ENCODE results near the gene MX2. TPM values are rescaled to one million over a fixed set of nuclear protein-coding genes. Genes with fewer than 3 reads are reported as not detected.
A peak's percentile ranks its signal among the peaks of the same experiment; 100 is the strongest.

The MX2 gene
- total and polyA plus RNA-seq, 3 donors from 2014 or later, result 8.4 to 12.8 (median 10.1) TPM

DNA sequence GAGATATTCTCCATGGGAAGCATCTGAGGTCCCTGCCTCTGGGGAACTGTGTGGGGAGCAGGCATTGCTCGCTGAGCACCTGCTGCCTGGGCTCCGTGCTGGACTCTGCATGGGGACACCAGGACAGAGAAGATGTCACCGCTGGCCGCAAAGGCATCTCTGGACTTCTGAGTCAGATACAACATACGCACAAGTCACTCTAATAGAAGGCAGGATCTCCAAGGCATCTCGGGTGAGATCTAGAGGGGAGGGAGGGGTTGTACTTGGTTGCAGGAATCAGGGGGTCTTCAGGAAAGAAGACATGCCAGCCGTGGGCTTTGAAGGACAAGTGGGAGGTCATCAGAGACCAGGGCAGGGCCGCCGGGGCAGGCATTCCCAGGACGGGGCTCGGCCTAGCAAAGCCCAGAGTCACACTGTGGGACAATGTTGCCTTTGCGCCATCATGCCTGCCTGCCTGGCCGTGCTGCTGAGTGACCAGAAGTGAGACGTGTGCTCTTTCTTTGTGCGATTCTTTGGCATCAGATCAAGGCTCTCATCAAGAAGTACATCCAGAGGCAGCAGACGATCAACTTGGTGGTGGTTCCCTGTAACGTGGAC lies 28.3 kb downstream of the MX2 start:
- H3K27me3 ChIP-seq, result no peaks in the 10 kb centered on the region
- intact Hi-C loops (cut with DNase I; ENCODE audit: low total_unique reads), result no loop called here
- TF ChIP-seq, protein P1, sequence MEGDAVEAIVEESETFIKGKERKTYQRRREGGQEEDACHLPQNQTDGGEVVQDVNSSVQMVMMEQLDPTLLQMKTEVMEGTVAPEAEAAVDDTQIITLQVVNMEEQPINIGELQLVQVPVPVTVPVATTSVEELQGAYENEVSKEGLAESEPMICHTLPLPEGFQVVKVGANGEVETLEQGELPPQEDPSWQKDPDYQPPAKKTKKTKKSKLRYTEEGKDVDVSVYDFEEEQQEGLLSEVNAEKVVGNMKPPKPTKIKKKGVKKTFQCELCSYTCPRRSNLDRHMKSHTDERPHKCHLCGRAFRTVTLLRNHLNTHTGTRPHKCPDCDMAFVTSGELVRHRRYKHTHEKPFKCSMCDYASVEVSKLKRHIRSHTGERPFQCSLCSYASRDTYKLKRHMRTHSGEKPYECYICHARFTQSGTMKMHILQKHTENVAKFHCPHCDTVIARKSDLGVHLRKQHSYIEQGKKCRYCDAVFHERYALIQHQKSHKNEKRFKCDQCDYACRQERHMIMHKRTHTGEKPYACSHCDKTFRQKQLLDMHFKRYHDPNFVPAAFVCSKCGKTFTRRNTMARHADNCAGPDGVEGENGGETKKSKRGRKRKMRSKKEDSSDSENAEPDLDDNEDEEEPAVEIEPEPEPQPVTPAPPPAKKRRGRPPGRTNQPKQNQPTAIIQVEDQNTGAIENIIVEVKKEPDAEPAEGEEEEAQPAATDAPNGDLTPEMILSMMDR (IDR thresholded peaks at IDR 0.05), result no peak
- no peak for TF ChIP-seq POLR2A (IDR thresholded peaks at IDR 0.05)
- no peak overlapping the region for H3K4me3 ChIP-seq
- H3K36me3 ChIP-seq (ENCODE audit: low read depth, missing control alignments), result no peaks in the 10 kb centered on the region
- WGBS, 2 donors, result 92 to 94% methylated on average over 17 of the region's 17 CpGs
- DNase-seq, result no peak
- H3K9me3 ChIP-seq, result no peaks in the 10 kb centered on the region
- no peak overlapping the region for H3K27ac ChIP-seq
- peaks cover 12% of the 10 kb centered on the region for H3K4me1 ChIP-seq

DNA sequence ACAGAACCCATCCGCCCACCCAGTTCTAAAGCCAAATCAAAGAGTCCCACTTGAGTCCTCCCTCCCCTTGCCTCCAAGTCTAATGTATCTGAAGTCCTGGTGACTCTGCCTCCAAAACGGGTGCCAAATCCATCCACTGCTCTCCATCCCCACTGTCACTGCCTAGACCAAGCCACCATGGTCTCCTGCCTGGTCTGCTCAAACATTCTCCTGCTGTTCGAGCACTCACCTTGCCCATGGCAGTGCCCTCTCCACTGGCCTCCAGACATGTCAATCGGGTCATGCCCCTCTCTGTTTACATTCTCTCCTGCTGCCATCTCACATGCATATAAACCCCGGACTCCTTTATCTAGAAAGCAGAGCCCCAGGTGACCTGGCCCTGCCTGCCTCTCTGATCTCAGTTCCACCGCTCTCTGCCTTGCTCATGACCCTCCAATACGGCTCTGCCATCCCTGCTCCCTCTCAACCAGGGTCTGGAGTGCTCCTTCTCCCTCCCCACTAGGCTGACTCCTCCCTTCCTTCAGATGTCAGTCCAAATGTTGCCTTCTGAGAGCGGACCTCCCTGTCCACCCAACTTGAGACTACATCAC lies 32.1 kb downstream of the MX2 start:
- H3K36me3 ChIP-seq (ENCODE audit: low read depth, missing control alignments), result no peaks in the 10 kb centered on the region
- no peak overlapping the region for H3K27ac ChIP-seq
- no peaks in the 10 kb centered on the region for H3K9me3 ChIP-seq
- DNase-seq, result no peak
- intact Hi-C loops (cut with DNase I; ENCODE audit: low total_unique reads), result no loop called here
- H3K4me1 ChIP-seq, result peaks cover 6% of the 10 kb centered on the region
- no peaks in the 10 kb centered on the region for H3K27me3 ChIP-seq
- TF ChIP-seq POLR2A (IDR thresholded peaks at IDR 0.05), result no peak
- TF ChIP-seq, protein P1 (IDR thresholded peaks at IDR 0.05), result no peak
- H3K4me3 ChIP-seq, result no peak overlapping the region
- WGBS, 2 donors, result 91 to 92% methylated on average over 8 of the region's 8 CpGs

DNA sequence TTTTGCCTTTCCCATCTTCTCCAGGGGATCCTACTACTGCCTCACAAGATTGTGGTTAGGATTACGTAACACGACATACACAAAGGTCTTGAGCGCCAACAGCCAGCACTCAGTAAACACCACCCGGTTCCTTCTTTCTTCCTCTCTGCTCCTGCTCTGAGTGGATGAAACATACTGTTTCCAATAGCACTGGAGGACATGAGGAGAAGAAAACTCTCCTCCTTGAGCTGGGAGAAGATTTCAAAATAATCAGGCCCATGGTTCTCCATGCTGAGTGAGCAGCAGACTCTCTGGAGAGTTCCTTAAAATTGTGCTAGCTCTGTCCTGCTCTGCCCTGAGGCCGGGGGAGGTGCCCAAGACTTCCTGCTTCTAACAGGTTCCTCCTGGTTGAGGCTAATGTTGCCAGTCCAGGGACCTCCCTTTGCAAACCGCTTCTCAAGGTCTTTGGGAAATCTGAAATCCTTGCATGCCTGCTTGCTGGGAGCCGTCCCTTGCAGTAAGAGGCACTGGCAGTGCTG lies 34.8 kb downstream of the MX2 start:
- H3K27ac ChIP-seq, result no peak overlapping the region
- no peaks in the 10 kb centered on the region for H3K9me3 ChIP-seq
- intact Hi-C loops (cut with DNase I; ENCODE audit: low total_unique reads), result no loop called here
- H3K4me3 ChIP-seq, result no peak overlapping the region
- DNase-seq, result peak; percentile 78
- WGBS, 2 donors, result 63 to 76% methylated on average over 7 of the region's 7 CpGs
- H3K36me3 ChIP-seq (ENCODE audit: low read depth, missing control alignments), result no peaks in the 10 kb centered on the region
- TF ChIP-seq, protein P1 (IDR thresholded peaks at IDR 0.05), result no peak
- no peak for TF ChIP-seq POLR2A (IDR thresholded peaks at IDR 0.05)
- no peaks in the 10 kb centered on the region for H3K27me3 ChIP-seq
- H3K4me1 ChIP-seq, result peaks cover 6% of the 10 kb centered on the region

DNA sequence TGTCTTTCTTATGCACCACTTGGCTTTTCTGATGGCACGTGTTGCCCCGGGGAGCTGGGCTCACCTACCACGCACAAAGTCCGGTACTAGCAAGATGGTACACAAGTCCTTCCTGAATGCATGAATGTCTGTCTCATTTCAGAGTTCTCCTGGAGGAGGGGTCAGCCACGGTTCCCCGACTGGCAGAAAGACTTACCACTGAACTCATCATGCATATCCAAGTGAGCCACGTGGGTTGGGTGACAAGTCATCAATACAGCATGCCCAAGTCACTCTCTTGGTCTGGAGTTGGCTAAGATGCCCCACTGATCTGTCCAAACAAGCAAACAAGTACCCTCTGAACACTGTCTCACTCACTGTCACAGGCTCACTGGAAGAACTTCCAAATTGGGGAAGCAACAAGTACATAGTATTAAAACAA lies 35.7 kb downstream of the MX2 start:
- H3K4me1 ChIP-seq, result peaks cover 6% of the 10 kb centered on the region
- no peaks in the 10 kb centered on the region for H3K27me3 ChIP-seq
- WGBS, 2 donors, result 93 to 95% methylated on average over 7 of the region's 7 CpGs
- H3K4me3 ChIP-seq, result no peak overlapping the region
- H3K36me3 ChIP-seq (ENCODE audit: low read depth, missing control alignments), result no peaks in the 10 kb centered on the region
- no peak for TF ChIP-seq POLR2A (IDR thresholded peaks at IDR 0.05)
- TF ChIP-seq, protein P1 (IDR thresholded peaks at IDR 0.05), result no peak
- intact Hi-C loops (cut with DNase I; ENCODE audit: low total_unique reads), result no loop called here
- H3K9me3 ChIP-seq, result no peaks in the 10 kb centered on the region
- DNase-seq, result no peak
- H3K27ac ChIP-seq, result no peak overlapping the region

DNA sequence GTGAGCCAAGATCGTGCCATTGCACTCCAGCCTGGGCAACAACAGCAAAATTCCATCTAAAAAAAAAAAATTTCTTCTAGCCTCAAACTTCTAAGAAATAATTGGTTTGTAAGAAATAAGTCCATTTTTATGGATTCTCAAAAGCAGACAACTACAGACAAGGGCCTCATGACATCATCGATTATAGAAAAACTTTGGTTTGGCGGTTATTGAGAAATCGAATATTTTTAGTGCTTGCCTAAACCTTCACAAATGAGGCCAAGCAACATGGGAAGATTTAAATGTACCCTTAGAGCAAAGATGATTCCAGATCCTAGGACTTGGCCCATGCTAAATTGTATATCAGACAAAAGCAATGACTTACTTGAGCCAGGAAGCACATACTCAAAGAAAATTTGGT lies 36.4 kb downstream of the MX2 start:
- H3K4me1 ChIP-seq, result peaks cover 6% of the 10 kb centered on the region
- TF ChIP-seq, protein P1 (IDR thresholded peaks at IDR 0.05), result no peak
- no peak for TF ChIP-seq POLR2A (IDR thresholded peaks at IDR 0.05)
- intact Hi-C loops (cut with DNase I; ENCODE audit: low total_unique reads), result no loop called here

More for the DNA sequence above, 36.4 kb downstream of the MX2 start:
- 95% methylated on average over 4 of the region's 4 CpGs for WGBS, 2 donors
- Histone ChIP-seq H3K27me3 (no peaks in the 10 kb centered on the region), H3K9me3 (no peaks in the 10 kb centered on the region), H3K4me3 (no peak overlapping the region), H3K36me3 (ENCODE audit: low read depth, missing control alignments) (no peaks in the 10 kb centered on the region), H3K27ac (no peak overlapping the region)
- DNase-seq, result no peak
